ENCODE measurements around the gene UNC5A.
A peak's percentile ranks its signal among the peaks of the same experiment; 100 is the strongest.

UNC5A gene

DNA sequence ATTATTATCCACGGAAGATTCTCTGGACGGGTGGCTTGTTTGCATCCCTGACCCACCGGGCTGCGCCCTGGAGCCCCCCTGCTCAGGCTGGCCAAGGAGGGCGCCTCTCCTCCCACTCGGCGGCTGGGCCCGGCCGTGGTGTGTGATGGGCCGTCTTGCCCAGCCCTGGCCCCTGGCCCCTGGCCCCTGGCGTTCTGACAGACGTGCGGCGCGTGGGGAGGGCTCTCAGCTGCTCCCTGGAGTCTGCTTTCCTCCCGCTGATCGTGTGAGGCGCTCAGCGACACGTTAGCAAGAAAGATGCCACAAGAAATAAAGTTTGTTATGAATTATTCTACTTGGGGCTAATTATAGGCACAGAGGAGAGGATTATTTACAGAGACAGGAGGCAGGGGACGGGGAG, 33.3 kb downstream of the UNC5A start:
- Histone ChIP-seq H3K36me3 (replicated peaks) (no peaks in the 10 kb centered on the region), H3K4me3 (ENCODE audit: low read depth, low read length) (no peak overlapping the region), H3K27ac (no peak overlapping the region), H3K27me3 (replicated peaks) (peaks cover 19% of the 10 kb centered on the region)
- in situ Hi-C loops (cut with HindIII; ENCODE audit: low pct_ligation_motif_present, low sequenced_read_pairs), result no loop called here
- no peak for DNase-seq
- TF ChIP-seq CTCF (IDR thresholded peaks at IDR 0.05; ENCODE audit: low read depth, low read length, missing control alignments), result no peak

- TF ChIP-seq CTCF (IDR thresholded peaks at IDR 0.05; ENCODE audit: low read depth, low read length, missing control alignments), result no peak
- in situ Hi-C loops (cut with HindIII; ENCODE audit: low pct_ligation_motif_present, low sequenced_read_pairs), result no loop called here
- H3K27me3 ChIP-seq (replicated peaks), result peaks cover 21% of the 10 kb centered on the region
Observed at GRCh38 chr5:176844281-176844680, 33.9 kb downstream of the UNC5A start.

GRCh38 chr5:176844706-176845391, 34.5 kb downstream of the UNC5A start:
- Histone ChIP-seq H3K27me3 (replicated peaks) (peaks cover 25% of the 10 kb centered on the region), H3K27ac (no peak overlapping the region), H3K36me3 (replicated peaks) (no peaks in the 10 kb centered on the region), H3K4me3 (ENCODE audit: low read depth, low read length) (no peak overlapping the region)
- TF ChIP-seq CTCF (IDR thresholded peaks at IDR 0.05; ENCODE audit: low read depth, low read length, missing control alignments), result no peak
- DNase-seq, result peak; percentile 14
- in situ Hi-C loops (cut with HindIII; ENCODE audit: low pct_ligation_motif_present, low sequenced_read_pairs), result no loop called here

More at GRCh38 chr5:176844281-176844680, 33.9 kb downstream of the UNC5A start:
- DNase-seq, result no peak
- Histone ChIP-seq H3K36me3 (replicated peaks) (no peaks in the 10 kb centered on the region), H3K4me3 (ENCODE audit: low read depth, low read length) (no peak overlapping the region), H3K27ac (no peak overlapping the region)

- no peak for TF ChIP-seq CTCF (IDR thresholded peaks at IDR 0.05; ENCODE audit: low read depth, low read length, missing control alignments)
- DNase-seq, result no peak
- in situ Hi-C loops (cut with HindIII; ENCODE audit: low pct_ligation_motif_present, low sequenced_read_pairs), result no loop called here
- no peaks in the 10 kb centered on the region for H3K36me3 ChIP-seq (replicated peaks)
- no peak overlapping the region for H3K27ac ChIP-seq
- H3K4me3 ChIP-seq (ENCODE audit: low read depth, low read length), result no peak overlapping the region
- H3K27me3 ChIP-seq (replicated peaks), result peaks cover 25% of the 10 kb centered on the region
Observed at GRCh38 chr5:176845392-176845713, 35.0 kb downstream of the UNC5A start.

DNA sequence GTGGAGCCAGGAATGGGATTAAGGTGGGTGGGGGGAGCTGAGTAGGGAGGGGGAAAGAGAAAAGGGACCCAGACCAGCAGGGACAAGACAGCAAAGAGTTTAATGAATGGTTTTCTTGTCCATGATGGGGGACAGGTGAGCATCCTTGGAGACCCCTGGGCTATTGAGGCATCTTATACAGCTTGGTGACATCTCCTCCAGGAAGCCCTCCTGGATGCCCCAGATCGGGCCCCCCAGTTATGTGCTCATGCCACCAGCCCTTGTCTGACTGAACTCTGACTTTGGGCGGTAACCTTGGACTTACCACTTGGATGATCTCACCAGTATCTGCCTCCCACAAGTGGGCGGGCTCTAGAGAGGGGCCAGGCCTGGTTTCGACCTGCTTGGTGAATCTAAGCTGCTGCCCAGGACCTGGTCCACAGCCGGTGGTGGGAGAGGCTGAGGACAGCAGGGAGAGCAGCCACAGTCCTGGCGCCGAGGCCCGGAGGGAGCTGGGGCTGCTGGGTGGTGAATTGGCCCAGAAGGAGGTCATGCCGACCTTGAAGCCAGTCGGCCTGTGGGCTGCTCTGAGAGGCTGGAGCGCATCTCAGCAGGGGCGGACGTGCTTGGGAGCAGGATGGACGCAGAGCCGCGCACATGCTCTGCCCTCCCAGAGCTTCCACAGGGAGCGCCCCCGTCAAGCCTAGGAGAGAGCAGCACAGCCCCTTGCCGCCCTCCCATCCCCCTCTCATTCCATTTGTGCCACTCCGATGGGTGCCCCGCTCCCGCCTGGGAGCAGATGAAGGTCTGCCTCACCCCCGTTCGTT, 36.2 kb downstream of the UNC5A start:
- no peak for DNase-seq
- H3K27ac ChIP-seq, result no peak overlapping the region
- in situ Hi-C loops (cut with HindIII; ENCODE audit: low pct_ligation_motif_present, low sequenced_read_pairs), result no loop called here
- no peaks in the 10 kb centered on the region for H3K36me3 ChIP-seq (replicated peaks)
- peaks cover 21% of the 10 kb centered on the region for H3K27me3 ChIP-seq (replicated peaks)
- H3K4me3 ChIP-seq (ENCODE audit: low read depth, low read length), result no peak overlapping the region
- no peak for TF ChIP-seq CTCF (IDR thresholded peaks at IDR 0.05; ENCODE audit: low read depth, low read length, missing control alignments)
